HL-60/S4 treated with retinoic acid at 250 ng/mL for 4 days and 3 days (cell line): ENCODE measurements around the gene ELOVL1.

Source experiments
- in situ Hi-C: fragments of 300-500 bp; cut with MboI; formaldehyde crosslinking; loops from 2 replicates; pipeline ENCODE4 v1.7.0; 2022; ENCODE audit warnings: low sequenced_read_pairs

ELOVL1 gene

GRCh38 chr1:43331688-43332087, 36.1 kb downstream of the ELOVL1 start:
- in situ Hi-C loops, result no loop called here

- in situ Hi-C loops, result no loop called here
Measured at GRCh38 chr1:43329995-43330751, 37.6 kb downstream of the ELOVL1 start.

- in situ Hi-C loops, result no loop called here
Measured at GRCh38 chr1:43327549-43328292, 40.1 kb downstream of the ELOVL1 start.

- in situ Hi-C loops, result no loop called here
Measured at GRCh38 chr1:43325381-43325780, 42.4 kb downstream of the ELOVL1 start.

- in situ Hi-C loops, result no loop called here
Measured at GRCh38 chr1:43324810-43325209, 43.0 kb downstream of the ELOVL1 start.

- in situ Hi-C loops, result no loop called here
Measured at GRCh38 chr1:43322506-43322905, 45.3 kb downstream of the ELOVL1 start.

GRCh38 chr1:43321331-43321891, 46.4 kb downstream of the ELOVL1 start:
- in situ Hi-C loops, result no loop called here

GRCh38 chr1:43319766-43320165, 48.0 kb downstream of the ELOVL1 start:
- in situ Hi-C loops, result no loop called here

GRCh38 chr1:43319288-43319687, 48.5 kb downstream of the ELOVL1 start:
- in situ Hi-C loops, result no loop called here

- in situ Hi-C loops, result no loop called here
Measured at GRCh38 chr1:43318831-43319230, 49.0 kb downstream of the ELOVL1 start.

GRCh38 chr1:43317817-43318471, 49.9 kb downstream of the ELOVL1 start:
- in situ Hi-C loops, result no loop called here

- in situ Hi-C loops, result no loop called here
Measured at GRCh38 chr1:43316738-43317520, 50.9 kb downstream of the ELOVL1 start.

- in situ Hi-C loops, result no loop called here
Measured at GRCh38 chr1:43315963-43316737, 51.7 kb downstream of the ELOVL1 start.

GRCh38 chr1:43315481-43315880, 52.3 kb downstream of the ELOVL1 start:
- in situ Hi-C loops, result no loop called here

- in situ Hi-C loops, result no loop called here
Measured at GRCh38 chr1:43314233-43314632, 53.6 kb downstream of the ELOVL1 start.

GRCh38 chr1:43313771-43314170, 54.0 kb downstream of the ELOVL1 start:
- in situ Hi-C loops, result no loop called here
